Activated CD4-positive, alpha-beta T cell treated with anti-CD3 and anti-CD28 coated beads for 1 hour (primary cell): Measurements from ENCODE around the gene GSK3B.

Experiments used
- DNase-seq: peaks from one replicate; pipeline ENCODE4 v3.0.0-alpha.2; 2020

GSK3B gene

GRCh38 chr3:120093911-120094775 is at the start of gene GSK3B:
Gene GSK3B, minus strand, starts transcription at chr3:120094447. Its CDS starts 1,013 bp downstream, at chr3:120093434.
- DNase-seq: peak; percentile 98

- DNase-seq: no peak
These were observed 49.4 kb upstream of the GSK3B start for GRCh38 chr3:120143676-120144075.

- no peak for DNase-seq
These were observed 48.0 kb upstream of the GSK3B start for GRCh38 chr3:120142236-120142635.

- DNase-seq: no peak
These were observed 46.0 kb upstream of the GSK3B start for GRCh38 chr3:120140098-120140742.

- no peak for DNase-seq
These were observed 44.9 kb upstream of the GSK3B start for GRCh38 chr3:120139140-120139539.

GRCh38 chr3:120137548-120137947 is 43.3 kb upstream of the GSK3B start:
- DNase-seq: no peak

GRCh38 chr3:120130656-120131055 is 36.4 kb upstream of the GSK3B start:
- DNase-seq: no peak

- DNase-seq: no peak
These were observed 35.7 kb upstream of the GSK3B start for GRCh38 chr3:120129718-120130513.

- no peak for DNase-seq
These were observed 34.8 kb upstream of the GSK3B start for GRCh38 chr3:120129051-120129450.

- DNase-seq: no peak
These were observed 31.7 kb upstream of the GSK3B start for GRCh38 chr3:120125992-120126391.

- no peak for DNase-seq
These were observed 25.7 kb upstream of the GSK3B start for GRCh38 chr3:120119846-120120510.

GRCh38 chr3:120114981-120115380 is 20.7 kb upstream of the GSK3B start:
- no peak for DNase-seq

- DNase-seq: no peak
These were observed 20.1 kb upstream of the GSK3B start for GRCh38 chr3:120114376-120114775.

GRCh38 chr3:120113128-120114116 is 19.2 kb upstream of the GSK3B start:
- no peak for DNase-seq

- DNase-seq: no peak
These were observed 17.7 kb upstream of the GSK3B start for GRCh38 chr3:120111898-120112297.

- DNase-seq: no peak
These were observed 9.0 kb upstream of the GSK3B start for GRCh38 chr3:120103276-120103675.

- no peak for DNase-seq
These were observed 8.4 kb upstream of the GSK3B start for GRCh38 chr3:120102674-120103073.

- no peak for DNase-seq
These were observed 8.0 kb upstream of the GSK3B start for GRCh38 chr3:120102232-120102631.

GRCh38 chr3:120101624-120102023 is 7.4 kb upstream of the GSK3B start:
- DNase-seq: no peak

GRCh38 chr3:120100711-120101110 is 6.5 kb upstream of the GSK3B start:
- no peak for DNase-seq

GRCh38 chr3:120098710-120099109 is 4.5 kb upstream of the GSK3B start:
- DNase-seq: no peak

- no peak for DNase-seq
These were observed 1.8 kb upstream of the GSK3B start for GRCh38 chr3:120095979-120096426.
